Chondrocyte (in vitro differentiated cells): ENCODE measurements around the gene ELOB. TPM values are rescaled to one million over a fixed set of nuclear protein-coding genes. Genes with fewer than 3 reads are reported as not detected.

Source experiments
- DNase-seq: peaks from one replicate; pipeline ENCODE4 v3.0.0; 2021; ENCODE audit warnings: mixed read lengths, low spot score
- H3K27ac Mint-ChIP-seq: one replicate; pipeline ENCODE4 v1.8.0; 2021; ENCODE audit warnings: mild to moderate bottlenecking, moderate library complexity, mixed read lengths; ENCODE audit not compliant: unreplicated experiment
- H3K27me3 Mint-ChIP-seq: 2 replicates; pipeline ENCODE4 v1.8.0; 2021; ENCODE audit warnings: low read depth, mixed read lengths
- H3K36me3 Mint-ChIP-seq: 2 replicates; pipeline ENCODE4 v1.8.0; 2021; ENCODE audit warnings: low read depth, mixed read lengths
- H3K4me1 Mint-ChIP-seq: 2 replicates; pipeline ENCODE4 v1.8.0; 2021; ENCODE audit warnings: low read depth, mild to moderate bottlenecking, mixed read lengths
- H3K4me3 Mint-ChIP-seq: one replicate; pipeline ENCODE4 v1.8.0; 2021; ENCODE audit warnings: mild to moderate bottlenecking, moderate library complexity, mixed read lengths; ENCODE audit not compliant: unreplicated experiment
- H3K9me3 Mint-ChIP-seq: 2 replicates; pipeline ENCODE4 v1.8.0; 2021; ENCODE audit warnings: low read depth, mixed read lengths
- CTCF ChIP-seq: fragments of 200-600 bp; sonication (generic); IDR thresholded peaks from 2 replicates; pipeline ENCODE4 v1.5.0; 2021; ENCODE audit warnings: antibody characterized with exemption, mild to moderate bottlenecking, moderate library complexity
- total RNA-seq: library from RNA; stranded (reverse); gene quantifications from 3 replicates; pipeline ENCODE4 v1.2.1, GENCODE V29; 2021

ELOB gene
- total RNA-seq, 1 donor from 2014 or later: 205 TPM

DNA sequence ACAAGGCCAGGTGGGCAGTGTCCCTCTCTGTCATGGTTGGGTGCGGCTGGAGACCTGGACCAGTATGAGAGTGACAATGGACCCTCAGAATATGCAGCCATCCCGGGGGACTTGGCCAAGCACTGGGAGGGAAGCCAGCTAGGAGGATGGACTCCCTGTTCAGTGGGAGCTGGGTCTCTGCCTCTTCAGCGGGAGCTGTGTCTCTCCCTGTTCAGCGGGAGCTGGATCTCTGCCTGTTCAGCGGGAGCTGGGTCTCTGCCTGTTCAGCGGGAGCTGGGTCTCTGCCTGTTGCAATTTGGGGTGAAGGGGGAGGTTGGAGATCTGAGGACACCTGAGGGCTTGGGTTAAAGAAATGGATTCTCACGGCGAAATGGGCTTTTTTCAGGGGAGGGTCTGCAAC, 14.1 kb upstream of the ELOB start:
- peaks cover 45% of the 10 kb centered on the region for H3K27me3 Mint-ChIP-seq
- H3K9me3 Mint-ChIP-seq: no peaks in the 10 kb centered on the region
- peak; percentile 59 for DNase-seq
- H3K4me3 Mint-ChIP-seq: no peak overlapping the region
- no peak for TF ChIP-seq CTCF
- H3K27ac Mint-ChIP-seq: no peak overlapping the region
- H3K36me3 Mint-ChIP-seq: no peaks in the 10 kb centered on the region
- no peaks in the 10 kb centered on the region for H3K4me1 Mint-ChIP-seq

DNA sequence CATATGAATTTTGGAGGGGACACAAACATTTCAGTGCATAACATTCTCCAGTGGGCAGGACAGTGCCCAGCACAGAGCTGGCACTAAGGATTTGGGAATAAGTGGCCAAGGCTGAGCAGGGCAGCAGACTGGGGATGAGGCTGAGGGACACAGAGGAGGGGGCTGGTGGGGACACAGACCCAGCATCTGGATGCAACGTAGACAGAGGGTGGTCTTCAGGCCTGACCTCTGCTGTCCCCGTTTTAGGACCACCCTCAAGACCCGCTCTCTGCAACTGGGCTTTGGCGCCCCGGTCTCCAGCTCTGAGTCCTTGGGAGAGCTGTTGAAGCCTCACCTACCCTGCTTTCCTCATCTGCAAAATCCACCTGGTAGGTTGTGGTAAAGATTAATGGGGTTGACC, 13.6 kb upstream of the ELOB start:
- peak; percentile 40 for DNase-seq
- Mint-ChIP-seq H3K4me3 (no peak overlapping the region), H3K27me3 (peaks cover 43% of the 10 kb centered on the region), H3K36me3 (no peaks in the 10 kb centered on the region), H3K27ac (no peak overlapping the region), H3K9me3 (no peaks in the 10 kb centered on the region), H3K4me1 (no peaks in the 10 kb centered on the region)
- no peak for TF ChIP-seq CTCF

GRCh38 chr16:2787961-2788360, 10.9 kb upstream of the ELOB start:
- no peaks in the 10 kb centered on the region for H3K4me1 Mint-ChIP-seq

DNA sequence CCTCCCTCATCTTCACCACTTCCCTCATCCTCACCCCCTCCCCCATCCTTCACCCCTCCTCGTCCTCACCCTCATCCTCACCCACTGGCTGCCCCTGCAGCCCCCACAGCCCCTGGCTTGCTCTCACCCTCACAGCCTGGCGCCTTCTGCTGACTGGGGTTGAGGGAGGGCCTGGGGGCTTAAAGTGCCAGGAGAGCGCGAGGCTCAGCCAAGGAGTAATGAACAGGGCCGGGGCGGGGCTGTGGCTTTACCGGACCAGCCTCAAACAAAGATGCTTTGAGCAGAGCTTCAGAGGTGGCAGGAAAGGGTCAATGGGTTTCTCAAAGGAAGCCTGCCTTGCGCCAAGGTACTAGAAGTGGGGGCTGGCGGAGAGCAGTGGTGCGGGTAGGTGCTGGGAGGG, 10.3 kb upstream of the ELOB start, which contains the start of gene PRSS33:
TSS of gene PRSS33 (minus strand) at position 155 of the 400 bp plus-strand sequence. CDS start 1,013 bp downstream, outside the sequence.
- H3K4me3 Mint-ChIP-seq: no peak within 1 kb of the TSS
- peaks cover 28% of the 10 kb centered on the region for H3K27me3 Mint-ChIP-seq
- H3K27ac Mint-ChIP-seq: no peak within 1 kb of the TSS
- no peak for TF ChIP-seq CTCF
- no peaks in the 10 kb centered on the region for H3K9me3 Mint-ChIP-seq
- H3K4me1 Mint-ChIP-seq: no peaks in the 10 kb centered on the region
- peak; percentile 49 for DNase-seq
- H3K36me3 Mint-ChIP-seq: no peaks in the 10 kb centered on the region

More at GRCh38 chr16:2787961-2788360, 10.9 kb upstream of the ELOB start:
- peak; percentile 44 for DNase-seq
- Mint-ChIP-seq H3K4me3 (no peak overlapping the region), H3K9me3 (no peaks in the 10 kb centered on the region), H3K27ac (no peak overlapping the region), H3K36me3 (no peaks in the 10 kb centered on the region), H3K27me3 (peaks cover 29% of the 10 kb centered on the region)
- no peak for TF ChIP-seq CTCF

DNA sequence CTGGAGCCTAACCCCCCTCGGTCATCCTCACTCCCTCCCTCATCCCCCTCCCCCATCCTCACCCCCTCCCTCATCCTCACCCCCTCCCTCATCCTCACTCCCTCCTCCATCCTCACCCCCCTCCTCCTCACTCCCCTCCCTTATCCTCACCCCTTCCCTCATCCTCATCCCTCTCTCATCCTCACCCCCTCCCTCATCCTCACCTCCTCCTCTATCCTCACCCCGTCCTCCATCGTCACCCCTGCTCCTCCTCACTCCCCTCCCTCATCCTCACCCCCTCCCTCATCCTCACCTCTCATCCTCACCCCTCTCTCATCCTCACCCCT, 9.7 kb upstream of the ELOB start:
- TF ChIP-seq CTCF: no peak
- peaks cover 23% of the 10 kb centered on the region for H3K27me3 Mint-ChIP-seq
- DNase-seq: peak; percentile 4
- no peak overlapping the region for H3K27ac Mint-ChIP-seq
- no peaks in the 10 kb centered on the region for H3K4me1 Mint-ChIP-seq
- H3K4me3 Mint-ChIP-seq: no peak overlapping the region
- no peaks in the 10 kb centered on the region for H3K9me3 Mint-ChIP-seq
- no peaks in the 10 kb centered on the region for H3K36me3 Mint-ChIP-seq
